Eye (tissue), 1 donor: ENCODE data around the gene FAM76A.
"Not testable (repeated sequence)": the region's sequence is repeated elsewhere in the genome, so short reads cannot be mapped to it uniquely, and the experiment has no call there.

Source experiments
- DNase-seq: peaks from one replicate; pipeline ENCODE4 v3.0.0-alpha.2; 2015

Gene FAM76A

DNA sequence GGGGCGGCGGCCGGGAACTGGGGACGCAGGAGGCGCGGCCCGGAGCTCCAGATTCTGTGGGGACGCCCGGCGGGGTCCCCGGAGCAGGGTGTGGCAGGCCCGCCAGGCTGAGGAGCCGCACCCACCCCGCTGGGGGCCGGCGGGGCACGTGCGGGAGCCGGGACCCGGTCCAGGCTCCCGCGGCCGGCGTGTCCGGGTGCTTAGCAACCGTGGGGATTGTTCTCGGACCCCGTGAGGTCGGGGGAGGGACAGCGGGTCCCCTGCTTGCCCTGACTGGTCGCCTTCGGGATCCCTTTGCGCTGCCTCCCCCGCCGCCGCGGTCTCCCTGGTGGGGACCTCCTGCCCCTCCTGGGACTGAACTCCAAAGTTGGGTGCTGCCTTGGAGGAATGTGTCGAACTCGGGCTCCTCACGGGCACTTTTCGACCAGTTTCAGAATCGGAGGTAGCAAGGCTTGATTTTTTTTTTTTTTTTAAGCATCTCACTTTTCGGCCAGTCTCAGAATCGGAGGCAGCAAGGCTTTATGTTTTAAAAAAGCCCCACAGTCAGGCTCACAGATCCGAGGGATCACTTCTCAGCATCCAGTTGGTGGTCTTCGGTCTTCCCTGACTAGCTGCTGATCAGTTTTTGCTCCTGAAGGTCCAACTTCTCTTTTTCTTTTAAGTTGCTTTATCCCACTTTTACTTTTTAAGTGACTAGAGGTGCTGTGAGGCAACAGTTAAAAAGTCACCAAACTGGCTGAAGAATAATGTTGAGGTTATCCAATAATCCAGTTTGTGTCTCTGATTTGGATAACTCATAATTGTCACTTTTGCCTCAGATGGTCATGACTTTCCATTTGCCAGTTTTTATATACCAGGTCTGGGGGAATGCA is 648 bp downstream of the FAM76A start:
- DNase-seq: no peak

DNA sequence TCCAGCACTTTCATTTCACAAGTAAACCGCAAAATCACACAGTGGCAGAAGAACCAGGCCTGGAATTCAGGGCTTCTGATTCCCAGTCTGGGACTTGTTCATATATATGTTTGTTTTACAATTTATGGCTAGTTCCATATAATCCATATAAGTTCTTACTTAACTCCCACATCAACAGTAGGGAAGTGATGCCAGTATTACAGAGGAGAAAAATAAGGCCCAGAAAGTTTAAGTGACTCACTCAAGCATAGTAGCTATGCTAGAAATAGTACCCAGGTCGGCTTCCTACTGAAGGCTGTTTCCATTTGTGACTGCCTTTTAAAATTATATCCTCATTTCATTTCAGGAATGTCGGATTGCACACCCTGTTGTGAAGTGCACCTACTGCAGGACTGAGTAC is 1.4 kb downstream of the FAM76A start:
- DNase-seq: no peak

DNA sequence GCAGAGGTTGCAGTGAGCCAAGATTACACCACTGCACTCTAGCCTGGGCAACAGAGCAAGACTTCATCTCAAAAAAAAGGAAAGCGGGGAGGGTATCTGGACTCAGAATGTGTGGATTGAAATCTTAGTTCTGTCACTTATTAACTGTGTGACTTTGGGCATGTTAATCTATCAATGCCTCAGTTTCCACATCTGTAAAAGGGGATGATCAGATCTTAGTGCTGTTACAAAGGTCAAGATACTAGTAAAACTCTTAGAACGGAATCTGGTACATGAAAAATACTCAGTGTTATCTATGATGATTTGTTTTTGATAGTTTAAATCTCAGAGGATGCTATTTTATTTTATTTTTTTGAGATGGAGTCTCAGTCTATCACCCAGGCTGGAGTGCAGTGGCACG is 10.5 kb downstream of the FAM76A start:
- no peak for DNase-seq

DNA sequence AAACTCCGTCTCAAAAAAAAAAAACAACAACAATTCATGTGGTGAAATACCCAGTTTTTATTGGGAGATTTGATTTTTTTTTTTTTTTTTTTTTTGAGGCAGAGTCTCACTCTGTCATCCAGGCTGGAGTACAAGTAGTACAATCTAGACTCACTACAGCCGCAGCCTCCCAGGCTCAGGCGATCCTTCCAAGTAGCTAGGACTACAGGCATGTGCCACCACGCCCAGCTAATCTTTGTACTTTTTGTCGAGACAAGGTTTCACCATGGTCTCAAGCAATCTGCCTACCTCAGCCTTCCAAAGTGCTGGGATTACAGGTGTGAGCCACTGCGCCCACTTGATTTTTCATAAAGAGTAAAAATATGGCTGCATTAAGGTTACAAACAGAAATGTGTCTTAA is 15.4 kb downstream of the FAM76A start:
- DNase-seq: no peak

DNA sequence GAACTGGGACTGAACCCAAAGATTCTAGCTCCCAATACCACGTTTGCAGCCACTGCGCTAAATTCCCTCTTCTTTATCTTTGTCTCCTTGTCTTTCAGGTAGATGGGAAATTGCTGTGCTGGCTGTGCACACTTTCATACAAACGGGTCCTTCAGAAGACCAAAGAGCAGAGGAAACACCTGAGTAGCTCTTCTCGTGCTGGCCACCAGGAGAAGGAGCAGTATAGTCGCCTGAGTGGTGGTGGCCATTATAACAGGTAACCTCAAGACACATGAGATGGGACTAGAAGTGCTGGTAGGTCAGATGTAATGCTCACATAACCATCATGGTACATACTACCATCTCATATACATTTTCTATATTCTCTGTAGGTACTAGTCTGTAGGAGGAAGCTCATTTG is 18.8 kb downstream of the FAM76A start:
- no peak for DNase-seq

DNA sequence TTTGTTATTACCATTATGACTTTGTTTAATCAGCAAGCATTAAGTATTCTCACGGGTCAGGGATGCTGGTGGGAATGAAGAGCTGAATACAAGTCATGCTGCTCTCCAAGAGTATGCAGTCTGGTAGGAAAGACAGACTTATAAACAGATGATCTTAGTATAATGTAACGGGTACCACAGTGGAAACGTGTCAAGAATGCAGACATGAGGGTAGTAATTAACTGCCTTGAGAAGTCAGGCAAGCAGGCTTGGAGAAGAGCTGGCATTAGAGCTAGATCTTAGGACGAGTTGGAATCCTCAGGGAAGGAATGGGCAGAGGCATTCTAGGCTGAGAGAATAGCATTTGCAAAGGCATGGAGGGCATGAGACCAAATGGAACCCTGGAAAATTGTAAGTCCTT is 19.7 kb downstream of the FAM76A start:
- DNase-seq: no peak

DNA sequence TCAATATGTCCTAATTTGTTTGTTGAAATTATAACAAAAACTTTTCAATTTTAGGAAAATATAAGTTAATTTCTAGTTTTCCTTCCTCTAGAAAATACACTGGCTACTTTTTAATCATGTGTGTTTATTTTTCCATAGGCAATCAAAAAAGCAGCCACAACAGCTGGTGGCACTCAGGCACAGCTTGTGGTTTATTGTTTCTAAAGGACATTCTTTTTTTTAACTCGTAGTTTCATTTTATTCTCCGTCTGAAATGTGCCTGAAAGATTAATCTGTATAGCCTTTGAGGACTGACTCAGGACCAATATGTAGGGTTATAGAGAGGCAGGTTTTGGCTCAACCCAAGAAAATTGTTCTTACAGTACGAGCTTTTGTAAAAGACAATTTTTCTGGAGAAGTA is 26.6 kb downstream of the FAM76A start:
- no peak for DNase-seq

DNA sequence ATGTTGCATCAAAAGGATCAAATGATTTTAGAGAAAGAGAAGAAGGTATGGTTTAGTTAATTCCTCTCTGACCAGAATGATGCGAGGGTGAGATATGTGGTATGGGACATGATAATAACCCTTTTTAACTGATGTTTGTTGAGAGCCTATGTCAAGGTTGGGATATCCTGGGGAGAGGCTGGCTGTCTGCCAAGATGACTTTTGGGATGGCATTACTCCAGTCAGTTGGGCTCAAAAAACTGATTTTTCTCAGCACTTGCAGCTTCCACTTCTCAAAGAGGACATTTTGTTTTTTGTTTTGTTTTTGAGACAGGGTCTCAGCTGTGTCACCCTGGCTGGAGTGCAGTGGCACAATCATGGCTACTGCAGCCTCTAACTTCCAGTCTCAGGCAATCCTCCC is 29.5 kb downstream of the FAM76A start:
- DNase-seq: no peak

DNA sequence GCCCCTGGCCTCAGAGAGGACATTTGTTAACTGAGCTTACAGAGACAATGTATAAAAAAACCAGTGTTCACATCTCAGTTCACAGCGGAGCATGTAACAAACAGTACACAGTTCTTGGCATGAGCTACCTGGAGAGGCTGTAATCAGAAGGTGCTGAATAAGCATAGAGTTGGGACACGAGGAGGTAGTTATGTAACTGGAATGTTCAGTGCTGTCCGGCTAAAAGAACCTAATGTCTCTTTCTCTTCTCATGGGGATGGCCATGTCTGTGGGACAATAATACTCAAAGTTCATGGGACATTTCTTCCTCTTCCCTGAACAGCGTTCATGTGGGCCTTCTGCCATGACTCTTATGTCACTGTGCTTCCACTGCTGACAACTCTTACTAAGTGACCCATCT is 30.1 kb downstream of the FAM76A start:
- DNase-seq: no peak

DNA sequence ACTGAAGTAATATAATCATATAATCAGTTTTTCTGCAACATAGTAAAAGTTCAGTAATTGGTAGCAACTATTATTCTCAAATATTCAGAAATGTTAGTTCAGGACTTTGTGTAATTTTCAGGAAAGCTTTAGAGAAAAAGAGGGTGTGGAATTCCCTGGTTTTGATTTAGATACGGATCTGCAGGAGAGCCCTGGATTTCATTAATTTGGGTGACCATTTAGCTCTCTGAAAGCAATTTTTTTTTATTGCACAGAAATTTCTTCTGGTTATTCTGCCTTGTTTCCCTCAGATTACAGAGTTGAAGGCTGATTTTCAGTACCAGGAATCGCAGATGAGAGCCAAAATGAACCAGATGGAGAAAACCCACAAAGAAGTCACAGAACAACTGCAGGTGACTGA is 33.5 kb downstream of the FAM76A start:
- no peak for DNase-seq

DNA sequence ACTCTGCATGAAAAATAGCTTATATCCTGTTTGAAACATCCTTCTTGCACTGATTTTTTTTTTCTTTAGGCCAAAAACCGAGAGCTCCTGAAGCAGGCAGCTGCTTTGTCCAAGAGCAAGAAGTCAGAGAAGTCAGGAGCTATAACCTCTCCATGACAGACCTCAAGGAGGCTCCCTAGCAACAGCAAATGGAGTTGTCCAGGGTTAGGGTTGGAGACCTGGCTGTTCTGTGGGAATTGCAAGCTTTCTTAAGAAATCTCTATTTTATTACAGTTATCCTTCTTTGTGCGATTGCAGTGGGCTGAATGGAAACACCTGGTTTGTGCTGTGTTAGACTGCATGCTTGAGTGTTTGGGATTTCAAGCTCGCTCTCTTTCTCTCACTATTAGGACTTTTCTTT is 34.7 kb downstream of the FAM76A start:
- DNase-seq: no peak

DNA sequence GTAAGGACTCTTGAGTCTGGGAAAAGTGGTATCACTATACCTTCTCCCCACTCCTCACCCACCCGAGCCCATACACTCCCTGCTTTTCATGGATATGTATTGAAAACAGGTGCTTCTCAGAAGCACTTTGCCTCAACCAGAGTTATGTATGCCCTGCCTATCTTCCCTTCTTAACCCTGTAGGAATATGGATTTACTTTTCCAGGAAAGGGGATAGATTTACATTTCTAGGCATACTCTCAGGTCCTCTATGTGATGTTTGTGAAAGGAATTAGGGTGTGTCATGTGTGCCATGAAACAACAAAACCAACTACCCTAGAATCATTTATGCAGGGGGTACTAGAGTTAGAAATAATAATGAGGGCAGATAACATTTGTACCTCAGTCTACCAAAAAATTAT is 36.3 kb downstream of the FAM76A start:
- no peak for DNase-seq

DNA sequence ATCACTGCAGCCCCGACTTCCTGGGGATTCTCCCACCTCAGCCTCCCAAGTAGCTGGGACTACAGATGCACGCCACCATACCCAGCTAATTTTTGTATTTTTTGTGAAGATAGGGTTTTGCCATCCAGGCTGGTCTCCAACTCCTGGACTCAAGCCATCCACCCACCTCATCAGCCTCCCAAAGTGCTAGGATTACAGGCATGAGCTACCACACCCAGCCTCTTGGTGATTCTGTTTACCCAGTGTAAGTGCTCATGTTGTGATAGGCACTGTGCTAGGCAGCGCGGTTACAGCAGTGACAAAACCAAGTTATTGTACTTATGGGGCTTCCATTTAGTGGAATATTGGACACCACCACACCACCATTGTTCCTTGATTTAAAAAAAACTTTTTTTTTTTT is 37.6 kb downstream of the FAM76A start:
- no peak for DNase-seq

DNA sequence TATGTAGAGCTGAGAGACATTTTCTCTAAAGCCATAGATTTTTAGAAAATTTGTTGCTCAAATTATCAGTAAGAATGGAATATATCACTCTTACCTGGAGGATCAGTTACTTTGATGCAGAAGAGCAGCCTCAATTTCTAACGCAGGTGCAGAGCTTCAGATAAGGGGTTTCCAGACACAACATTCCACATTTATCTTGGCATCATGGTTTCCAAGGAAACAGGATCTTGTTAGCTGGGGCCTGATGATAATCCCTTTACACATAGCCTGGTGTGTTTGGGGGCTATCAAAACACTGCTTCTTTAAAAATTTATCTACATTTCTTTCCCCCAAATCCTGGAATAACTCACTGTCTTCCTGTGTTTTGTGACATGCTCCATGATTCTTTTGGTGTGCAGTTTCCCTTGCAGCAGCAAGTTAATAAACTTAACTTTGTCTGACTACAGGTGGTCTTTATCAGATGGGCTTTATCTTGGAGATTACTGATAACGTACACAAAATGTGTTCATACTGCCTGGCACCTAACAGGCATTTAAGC is 44.6 kb downstream of the FAM76A start:
- no peak for DNase-seq

DNA sequence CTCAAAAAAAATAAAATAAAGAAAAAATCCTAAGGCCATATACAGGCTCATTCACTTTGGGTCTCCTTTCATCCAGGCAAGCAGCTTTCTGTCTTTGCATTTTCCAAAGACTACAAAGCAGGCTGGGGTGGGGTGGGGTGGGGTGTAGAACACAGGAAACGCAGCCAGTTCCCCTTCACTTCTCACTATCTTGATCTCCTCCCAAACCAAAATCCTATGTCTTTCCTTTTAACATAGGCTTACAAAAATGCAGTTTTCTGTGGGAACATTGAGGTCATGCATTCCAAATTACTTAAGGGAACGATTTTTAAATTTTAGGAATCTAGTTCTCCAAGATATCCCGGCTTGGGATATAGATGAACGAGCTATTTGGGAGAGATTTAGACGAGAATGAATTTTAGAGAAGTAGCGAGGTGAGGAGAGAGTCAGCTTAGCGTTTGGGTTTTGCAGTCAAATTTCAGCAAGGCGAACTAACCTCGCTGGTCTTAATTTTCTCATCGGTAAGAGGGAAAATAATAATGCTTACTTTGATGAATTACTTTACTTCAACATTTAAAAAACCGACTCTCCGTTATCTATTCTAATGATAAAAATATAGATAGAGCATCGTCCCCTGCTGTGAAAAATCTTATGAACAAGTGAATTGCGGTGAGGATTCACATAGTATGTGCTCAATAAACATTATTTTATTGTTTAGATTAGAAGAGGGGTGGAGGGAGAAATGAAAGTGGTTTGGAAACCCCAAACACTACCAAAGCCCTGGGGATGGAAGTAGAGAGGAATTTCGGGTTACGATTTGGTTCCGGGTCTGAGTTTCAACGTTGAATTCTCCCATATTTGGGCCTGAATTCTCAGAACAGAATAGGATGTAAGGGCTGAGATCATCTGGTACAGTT is 46.5 kb downstream of the FAM76A start:
- DNase-seq: peak; percentile 50

DNA sequence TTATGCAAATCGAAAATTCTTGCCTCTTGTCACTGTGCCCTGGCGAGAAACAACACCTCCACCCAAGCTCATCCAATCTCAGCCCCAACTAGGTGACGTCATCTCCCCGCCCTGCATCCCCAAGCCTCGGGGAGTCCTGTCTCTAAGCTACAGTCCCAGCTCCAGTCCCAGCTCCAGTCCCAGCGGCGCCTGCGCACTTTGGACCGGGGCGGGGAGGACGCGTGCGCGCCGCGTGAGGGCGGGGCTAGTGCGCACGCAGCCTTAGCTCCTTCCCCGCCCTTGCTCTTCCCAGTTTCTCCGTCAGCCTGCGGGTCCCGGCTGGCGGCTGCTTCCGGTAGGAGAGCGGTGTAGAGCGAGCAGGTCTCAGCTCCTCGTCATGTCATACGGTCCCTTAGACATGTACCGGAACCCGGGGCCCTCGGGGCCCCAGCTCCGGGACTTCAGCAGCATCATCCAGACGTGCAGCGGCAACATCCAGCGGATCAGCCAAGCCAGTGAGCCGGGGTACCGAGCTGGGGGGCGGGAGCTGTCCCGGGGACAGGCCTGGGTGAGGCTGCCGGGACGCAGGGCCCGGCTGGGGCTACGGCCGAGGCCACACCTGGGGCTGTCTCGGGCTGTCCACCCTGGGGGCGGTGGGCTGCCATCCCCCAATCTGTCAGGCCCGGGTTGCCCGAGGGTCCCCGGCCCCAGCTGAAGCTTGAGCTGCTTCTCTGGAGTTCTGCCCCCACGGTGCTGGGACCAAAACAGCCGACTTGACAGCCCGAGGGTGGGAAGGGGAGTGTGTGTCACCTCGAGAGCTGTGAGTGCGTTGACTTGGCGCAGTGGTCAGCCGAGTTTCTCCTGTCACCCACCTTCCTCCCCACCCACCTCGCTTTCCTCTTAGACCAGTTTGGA is 47.4 kb downstream of the FAM76A start, which contains the start of gene STX12:
TSS of gene STX12 (plus strand) at position 288 of the 894 bp plus-strand sequence. CDS start at position 377, 89 bp downstream.
- DNase-seq: peak; percentile 99

DNA sequence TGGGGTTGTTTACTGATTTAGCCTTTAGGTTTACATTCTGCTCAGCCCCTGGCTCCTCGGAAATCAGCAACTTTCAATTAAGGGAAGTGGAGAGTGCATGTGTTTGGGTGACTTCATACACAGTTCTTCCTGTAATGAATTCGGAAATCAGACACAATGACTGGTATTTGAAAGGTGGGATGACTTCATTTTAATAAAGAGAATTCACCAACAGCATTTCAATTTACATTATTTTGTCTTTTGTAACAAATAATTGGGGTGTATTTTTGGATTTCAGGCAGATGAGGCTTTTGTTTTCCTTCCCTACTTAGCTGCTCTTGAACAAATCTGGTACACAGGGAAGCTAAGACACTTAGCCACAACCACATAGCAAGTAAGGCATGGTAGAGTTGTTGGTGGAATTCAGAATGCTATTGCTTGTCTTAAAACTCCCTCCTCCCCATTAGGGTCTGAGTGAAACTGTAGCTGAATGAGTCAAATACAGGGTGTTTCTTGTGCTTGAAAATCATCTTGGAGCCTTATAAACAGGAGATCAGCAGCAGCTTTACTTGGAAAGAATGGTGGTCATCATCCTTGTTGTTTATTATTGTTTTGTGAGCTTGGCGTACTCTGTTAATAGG is 48.2 kb downstream of the FAM76A start:
- DNase-seq: peak; percentile 16

DNA sequence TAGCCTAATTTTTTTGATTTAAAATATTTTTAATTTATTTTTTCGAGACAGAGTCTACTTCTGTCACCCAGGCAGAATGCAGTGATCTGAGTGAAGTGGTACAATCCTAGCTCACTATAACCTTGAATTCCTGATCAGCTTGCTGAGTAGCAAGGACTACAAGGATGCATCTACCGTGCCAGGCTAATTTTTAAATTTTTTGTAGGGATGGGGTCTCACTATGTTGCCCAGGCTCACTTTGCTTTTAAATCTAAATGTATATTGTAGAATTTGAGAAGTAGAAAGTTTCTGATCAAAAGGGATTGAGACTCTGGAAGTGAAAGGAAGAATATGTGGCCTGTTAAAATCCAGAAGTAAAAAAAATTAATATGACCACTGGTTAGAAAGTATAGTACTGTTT is 48.9 kb downstream of the FAM76A start:
- DNase-seq: no peak

DNA sequence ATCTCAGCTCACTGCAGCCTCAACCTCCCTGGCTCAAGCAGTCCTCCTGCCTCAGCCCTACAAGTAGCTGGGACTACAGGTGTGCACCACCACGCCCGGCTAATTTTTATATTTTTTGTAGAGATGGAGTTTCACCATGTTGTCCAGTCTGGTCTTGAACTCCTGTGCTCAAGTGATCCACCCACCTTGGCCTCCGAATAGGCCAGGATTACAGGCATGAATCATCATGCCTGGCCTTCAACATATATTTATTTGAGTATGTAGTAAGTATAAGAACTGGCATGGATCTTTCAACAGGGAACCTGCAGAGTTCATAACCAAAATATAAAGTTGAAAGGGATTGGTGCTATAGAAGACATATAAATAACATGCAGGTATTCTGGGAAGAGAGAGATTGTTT is 49.6 kb downstream of the FAM76A start:
- DNase-seq: not testable (repeated sequence)

DNA sequence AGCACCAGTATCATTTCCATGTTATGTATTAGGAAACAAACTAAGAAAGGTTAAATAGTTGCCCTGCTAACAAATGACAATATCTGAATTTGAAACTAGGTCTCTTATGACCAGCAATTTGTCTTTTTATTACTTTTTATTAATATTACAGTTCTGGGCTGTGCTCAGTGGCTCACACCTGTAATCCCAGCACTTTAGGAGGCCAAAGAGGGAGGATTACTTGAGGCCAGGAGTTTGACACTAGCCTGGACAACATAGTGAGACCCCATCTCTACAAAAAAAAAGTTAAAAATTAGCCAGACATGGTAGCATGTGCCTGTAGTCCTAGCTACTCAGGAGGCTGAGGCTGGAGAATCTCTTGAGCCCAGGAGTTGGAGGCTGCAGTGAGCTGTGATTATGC is 50.5 kb downstream of the FAM76A start:
- DNase-seq: not testable (repeated sequence)

DNA sequence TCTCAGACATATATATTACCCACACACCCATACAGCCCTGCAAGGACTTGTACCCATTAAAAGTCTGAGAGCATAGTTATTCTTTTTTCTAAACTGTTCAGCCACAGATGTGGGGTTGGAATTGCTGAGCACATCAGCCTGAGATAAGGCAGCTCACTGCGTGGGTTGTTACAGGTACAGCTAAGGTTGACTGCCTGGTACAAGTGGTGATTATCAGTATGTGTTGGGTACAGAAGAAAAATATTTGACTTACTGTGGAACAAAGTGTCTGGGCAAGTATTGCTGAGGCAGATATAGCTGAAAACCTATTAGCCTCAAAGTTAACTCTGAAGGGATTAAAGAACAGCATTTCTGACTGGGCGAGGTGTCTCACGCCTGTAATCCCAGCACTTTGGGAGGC is 52.3 kb downstream of the FAM76A start:
- no peak for DNase-seq

DNA sequence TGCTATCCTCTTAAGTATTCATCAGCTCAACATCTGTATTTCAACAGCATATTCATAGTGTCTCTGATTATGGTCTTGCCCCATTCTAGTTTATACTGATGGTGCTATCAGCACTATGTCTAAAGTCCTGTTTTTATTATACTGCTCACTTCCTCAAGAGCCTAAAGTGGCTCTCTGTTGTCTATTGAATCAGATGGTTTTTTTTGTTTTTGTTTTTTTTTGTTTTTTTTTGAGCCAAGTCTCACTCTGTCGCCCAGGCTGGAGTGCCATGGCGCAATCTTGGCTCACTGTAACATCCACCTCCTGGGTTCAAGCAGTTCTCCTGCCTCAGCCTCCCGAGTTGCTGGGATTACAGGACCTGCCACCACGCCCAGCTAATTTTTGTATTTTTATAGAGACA is 53.4 kb downstream of the FAM76A start:
- DNase-seq: no peak
